Measurements from ENCODE around the gene TRIM15.

TRIM15 gene

DNA sequence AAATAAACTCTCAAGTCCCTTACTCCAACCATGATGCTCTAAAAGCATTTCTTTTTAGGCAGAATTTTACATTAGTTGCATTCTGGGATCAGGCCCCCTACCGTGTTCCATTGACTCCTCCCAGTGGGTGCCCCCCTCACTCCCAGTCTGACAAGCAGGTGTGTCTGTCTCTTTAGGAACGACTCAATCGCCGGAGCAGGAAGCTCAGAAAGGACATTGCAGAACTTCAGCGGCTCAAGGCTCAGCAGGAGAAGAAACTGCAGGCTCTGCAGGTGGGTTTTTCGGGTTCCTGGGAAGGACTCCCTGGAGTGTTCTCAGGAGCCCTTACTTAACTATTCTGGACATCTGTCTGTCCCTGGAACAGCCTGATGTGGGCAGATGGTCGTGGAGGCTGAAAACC lies 17.5 kb upstream of the TRIM15 start:
- no peak for DNase-seq (ENCODE audit: low read depth)

DNA sequence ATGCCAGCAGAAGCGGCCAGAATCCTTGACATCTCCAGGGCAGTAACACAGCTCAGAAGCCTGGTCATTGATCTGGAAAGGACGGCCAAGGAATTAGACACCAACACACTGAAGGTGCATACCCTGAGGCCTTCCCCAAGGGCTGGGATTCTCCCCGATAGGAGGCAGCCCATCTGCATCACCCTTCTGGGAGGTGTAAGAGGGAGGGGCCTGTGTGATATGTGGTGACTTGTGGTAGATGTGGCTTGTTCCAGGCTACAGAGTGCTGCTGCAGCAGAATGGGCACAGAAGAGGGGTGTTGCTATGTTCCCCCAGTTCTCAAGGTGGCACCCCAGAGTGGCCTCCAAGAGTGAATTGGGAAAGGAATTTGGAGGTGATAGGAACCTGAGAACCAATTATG lies 16.2 kb upstream of the TRIM15 start:
- no peak for DNase-seq (ENCODE audit: low read depth)

DNA sequence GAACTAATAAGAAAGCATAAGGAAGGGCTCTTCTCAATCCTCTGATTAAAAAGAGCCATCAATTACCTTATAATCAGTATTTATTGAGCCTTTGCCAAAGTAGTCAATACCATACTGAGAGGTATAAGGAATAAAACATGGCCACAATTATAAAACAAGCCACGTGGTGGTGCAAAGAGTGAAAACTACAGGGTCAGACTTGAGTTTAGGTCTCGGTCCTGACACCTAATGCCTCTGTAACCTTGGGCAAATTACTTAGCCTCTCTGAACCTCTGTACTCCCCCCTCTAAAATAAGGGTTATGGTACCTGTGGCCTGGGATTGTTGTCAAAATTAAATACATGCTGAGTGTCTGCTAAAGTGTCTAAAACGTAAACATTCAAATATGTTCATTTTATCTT lies 14.1 kb upstream of the TRIM15 start:
- no peak for DNase-seq (ENCODE audit: low read depth)

DNA sequence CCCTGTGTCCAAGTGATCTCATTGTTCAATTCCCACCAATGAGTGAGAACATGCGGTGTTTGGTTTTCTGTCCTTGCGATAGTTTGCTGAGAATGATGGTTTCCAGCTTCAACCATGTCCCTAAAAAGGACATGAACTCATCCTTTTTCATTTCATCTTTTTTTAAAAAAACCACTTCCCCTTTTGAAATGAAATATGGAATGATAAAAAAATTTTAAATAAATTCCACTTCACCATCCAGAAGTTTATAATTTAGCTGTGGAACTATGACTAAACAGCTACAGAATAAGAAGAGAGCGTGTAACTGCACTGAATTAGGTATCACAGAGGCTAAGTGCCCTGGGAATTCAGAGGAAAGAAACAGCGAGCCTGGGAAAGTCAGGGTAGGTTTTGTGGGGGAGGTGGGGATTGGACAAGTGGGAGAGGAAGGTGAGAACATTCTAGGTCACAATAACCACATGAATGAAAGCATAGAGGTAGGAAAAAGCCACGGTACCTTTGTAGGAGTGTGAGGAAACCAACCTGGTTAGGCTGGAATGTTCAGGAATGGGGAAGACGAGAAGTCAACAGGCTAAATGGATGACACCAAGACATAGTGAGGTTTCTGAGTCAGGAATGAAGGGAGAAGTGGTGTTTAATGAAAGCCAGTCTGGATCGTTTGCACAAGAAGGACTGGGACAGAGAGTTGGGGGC lies 13.3 kb upstream of the TRIM15 start:
- DNase-seq (ENCODE audit: low read depth), result no peak

DNA sequence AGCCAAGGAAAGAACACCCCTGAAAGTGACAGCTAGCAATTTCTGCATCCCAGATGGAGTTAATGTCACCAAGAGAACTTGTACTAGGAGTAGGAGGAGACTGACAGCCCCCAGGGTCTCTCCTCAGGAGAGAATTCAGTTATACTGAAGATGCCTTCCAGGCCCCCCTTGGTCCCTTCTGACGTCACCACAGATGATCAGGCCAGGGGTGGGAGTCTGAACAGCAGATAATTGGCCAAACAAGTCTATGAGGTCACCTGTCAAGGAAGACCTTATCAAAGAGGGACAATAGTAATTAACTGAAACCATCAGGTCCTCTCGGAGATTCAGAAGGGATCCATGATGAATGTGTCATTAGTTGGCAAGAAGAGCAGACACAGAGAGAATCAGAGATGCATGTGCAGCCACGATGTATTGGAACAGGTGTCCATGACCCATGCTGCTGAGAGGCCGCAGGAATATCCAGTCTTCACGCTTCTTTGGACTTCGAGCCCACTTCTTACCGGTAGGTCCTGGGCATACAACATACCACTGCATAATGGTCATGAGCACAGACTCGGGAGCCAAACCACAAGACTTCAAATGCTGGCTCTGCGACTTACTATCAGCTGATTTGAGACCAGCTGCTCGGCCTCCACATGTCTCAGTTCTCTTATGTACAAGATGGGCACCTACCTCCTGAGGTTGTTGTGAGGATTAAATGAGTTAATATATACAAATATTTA lies 12.5 kb upstream of the TRIM15 start:
- DNase-seq (ENCODE audit: low read depth), result no peak

DNA sequence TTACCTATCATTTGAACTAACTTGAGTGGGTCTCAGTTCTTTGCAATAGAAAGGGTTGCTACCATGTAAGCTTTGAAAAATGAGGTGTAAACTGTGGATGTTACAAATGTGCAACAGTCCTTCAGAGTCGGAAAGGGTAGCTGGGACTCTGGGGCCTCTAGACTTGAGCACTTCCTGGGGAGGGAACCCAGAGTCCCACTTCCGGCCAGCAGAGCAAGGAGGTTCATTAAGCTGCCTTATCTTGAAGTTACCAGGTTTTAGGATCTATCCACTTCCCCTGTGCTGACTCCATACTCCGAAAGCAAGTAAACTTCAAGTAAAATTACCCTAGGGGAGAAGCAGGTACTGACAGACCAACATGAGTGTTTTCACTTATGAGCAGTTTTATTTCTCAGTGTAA lies 11.8 kb upstream of the TRIM15 start:
- no peak for DNase-seq (ENCODE audit: low read depth)

DNA sequence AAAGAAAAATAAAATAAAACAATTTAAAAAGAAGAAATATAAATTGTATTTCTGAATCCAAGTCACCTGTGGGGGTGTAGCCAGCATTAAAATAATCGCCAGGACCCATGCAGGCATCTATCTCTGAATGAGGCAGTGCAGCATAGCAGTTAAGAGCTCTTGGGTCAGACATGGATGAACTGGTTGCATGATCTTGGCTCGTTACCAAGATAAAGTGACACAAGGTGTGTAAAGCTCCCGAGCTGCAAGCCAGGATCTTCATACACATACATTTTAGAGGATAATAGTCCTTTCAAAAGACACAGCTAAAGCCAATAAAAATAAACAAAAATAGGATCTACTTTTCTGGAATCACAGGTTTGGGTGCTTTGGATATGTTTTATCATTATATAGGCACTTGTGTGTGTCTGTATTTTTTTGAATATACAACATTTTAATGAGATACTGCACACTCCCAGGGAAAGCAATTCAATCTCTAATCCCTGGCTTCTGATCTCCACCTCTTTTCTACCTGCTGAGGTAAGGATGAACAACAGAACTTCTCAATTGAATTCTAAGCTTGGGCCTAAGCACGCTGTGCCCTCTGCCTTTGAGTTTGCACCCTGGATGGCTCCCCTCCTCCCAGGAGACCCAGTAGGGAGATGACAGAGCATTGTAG lies 11.2 kb upstream of the TRIM15 start:
- no peak for DNase-seq (ENCODE audit: low read depth)

DNA sequence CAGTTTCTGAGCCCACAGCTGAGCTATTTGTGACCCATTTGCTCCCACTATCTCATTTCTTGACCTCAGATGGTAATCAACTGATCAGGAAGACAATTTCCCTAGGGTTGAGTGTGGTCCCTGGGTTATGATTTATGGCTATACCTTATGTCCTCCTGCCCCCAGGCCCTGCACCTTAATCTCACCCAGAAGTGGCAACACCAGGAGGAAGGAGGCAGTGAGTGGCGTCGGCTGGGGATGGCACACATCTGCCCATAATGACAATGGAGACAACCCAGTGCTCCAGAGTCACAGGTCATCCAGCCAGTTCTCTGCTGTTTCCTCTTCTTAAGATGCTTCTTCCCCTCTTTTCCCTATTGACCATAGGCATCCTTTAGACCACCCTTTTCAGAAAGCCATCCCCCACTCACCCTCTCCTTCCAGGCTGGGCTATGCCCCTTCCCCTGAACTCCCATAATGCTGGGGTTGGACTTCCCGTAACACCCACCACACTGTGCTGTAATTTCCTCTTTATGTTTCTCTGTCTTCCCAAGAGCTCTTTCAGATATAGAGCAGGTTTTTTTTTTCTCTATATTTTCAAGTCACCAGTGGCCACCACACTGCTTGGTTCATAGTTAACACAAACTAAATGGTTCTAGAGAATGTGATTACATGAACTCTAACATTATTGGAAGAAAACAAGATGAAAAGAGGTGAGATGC lies 10.3 kb upstream of the TRIM15 start:
- no peak for DNase-seq (ENCODE audit: low read depth)

DNA sequence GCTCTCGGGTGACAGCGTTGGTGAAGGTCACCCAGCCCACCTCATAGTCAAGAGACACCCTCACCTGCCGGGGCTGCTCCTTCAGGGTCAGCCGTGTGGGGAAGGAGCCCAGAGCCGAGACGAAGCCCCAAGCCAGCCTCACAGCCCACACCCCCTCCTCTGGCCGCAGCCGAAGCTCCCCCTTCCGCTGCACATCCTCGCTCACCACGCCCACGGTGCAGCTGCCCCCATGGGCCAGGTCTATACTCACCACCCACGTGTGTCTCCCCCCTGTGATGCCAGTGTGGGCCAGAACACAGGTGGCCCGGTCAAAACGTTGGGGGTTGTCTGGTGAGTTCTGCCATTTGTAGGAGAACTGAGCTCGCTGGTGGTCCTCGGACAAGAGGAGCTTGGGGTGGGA lies 9.3 kb upstream of the TRIM15 start:
- no peak for DNase-seq (ENCODE audit: low read depth)

DNA sequence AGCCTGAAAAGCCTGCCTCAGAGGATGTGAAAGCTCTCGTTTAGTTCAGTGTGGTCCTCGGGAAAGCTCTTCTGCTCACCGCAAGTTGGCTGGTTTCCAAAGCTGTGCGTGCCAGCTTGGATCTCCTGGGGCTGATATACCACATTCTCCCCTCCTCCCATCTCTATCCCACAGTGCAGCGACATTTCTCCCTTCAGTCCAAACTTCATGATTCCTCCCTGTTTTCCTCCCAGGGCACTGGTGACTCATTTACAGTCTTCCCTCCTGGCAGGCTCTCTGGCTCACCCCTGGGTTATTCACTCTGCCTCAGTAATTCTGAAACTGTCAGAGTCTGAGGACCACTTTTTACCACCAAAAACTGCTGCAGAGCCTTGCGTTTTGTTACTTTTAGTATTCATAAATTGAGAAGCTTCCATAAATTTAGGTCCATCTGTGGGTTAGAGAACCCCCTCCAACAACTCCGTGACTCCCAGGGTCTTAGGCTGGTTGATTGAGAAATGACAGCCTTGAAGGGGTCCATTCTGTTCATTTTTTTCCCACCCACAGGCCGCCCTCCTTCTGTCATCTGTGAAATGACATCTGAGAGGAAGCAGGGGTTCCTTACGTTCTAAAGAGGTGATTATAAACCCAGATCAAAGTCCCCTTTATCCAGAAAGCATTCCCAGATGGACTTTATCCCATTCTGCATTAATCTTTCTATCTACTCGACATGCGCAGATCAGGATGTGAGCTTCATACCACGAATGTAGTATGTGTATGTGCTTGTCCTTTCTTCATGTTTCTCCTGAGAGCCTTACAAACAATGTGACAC lies 8.4 kb upstream of the TRIM15 start:
- peak; percentile 68 for DNase-seq (ENCODE audit: low read depth)

DNA sequence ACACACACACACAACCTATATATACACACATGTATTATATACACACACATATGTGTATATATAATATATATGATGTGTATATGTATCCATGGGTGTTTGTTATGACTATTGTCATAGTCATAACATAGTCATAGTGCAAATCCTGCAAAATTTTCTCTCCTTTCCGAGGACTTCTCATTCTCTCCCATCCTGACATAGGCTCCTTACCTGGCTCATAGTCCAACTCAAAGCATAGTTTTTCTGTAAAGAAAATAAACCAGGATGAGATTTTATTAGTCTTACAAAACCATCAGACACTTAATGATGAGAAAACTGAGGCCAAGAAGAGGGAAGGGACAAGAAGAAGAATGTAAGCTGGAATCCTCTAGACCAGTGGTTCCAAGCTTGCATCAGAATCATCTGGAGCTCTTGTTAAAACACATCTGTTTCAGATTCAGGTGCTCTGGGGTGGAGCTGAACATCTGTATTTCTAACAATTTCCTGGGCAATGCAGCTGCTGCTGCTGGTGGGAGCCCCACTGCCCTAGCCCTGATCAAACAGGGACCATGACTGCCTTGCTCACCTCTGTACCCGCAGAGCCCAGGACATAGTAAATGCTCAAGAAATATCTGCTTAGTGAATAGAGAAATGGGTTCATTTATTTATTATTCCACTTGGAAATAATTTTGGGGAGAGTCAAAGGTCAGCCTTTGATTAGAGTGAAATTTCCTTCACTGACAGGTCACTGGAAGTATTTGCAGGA lies 7.7 kb upstream of the TRIM15 start:
- DNase-seq (ENCODE audit: low read depth), result no peak

DNA sequence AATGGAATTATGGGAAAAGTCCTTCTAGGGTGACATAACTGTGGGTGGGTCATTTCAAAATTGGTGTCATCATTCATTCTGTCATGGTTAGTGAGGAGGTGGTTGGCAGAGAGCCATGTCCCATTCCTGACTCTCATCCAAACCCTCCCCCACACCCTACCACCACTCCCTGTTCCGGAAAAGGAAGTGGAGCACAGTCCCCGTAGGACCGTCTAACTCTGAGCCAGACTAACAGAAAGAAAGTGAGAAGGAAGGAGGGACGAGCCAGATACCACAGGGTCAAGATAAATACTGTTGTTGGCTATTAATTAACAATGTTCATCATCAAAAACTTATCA lies 7.1 kb upstream of the TRIM15 start:
- no peak for DNase-seq (ENCODE audit: low read depth)

DNA sequence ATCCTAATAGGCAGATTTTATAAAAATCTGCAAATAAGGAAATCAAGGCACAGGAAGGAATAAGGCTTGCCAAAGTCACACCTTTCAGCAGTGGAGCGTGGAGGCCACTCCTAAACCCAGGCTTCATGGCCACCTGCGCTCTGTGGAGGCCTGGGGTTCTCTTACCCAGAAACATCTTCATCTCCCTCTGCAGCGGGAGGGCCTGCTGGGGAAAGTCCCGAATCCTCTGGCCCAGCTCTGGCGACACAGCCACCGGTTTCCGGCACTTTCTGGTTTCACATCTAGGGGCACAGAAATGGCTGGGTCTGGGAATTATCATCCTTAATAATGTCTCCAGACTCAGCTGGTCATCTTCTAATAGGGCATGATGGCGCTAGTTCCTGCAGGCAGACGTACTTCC lies 6.6 kb upstream of the TRIM15 start:
- no peak for DNase-seq (ENCODE audit: low read depth)

DNA sequence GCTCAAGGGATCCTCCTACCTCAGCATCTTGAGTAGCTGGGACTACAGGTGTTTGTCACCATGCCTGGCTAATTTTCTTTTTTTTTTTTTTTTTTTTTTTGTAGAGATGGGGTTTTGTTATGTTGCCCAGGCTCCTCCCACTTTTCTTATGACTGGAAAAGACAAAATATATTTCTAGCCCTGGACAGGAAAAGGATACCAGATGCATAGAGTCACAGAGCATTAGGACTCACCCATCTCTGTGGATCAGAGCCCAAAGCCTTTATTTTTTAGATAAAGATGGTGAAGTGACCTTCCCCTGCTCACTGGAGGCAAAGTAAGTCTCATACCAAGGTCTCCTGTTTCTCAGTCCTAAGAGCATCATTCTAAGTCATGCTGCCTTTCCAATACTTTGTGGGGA lies 5.8 kb upstream of the TRIM15 start:
- no peak for DNase-seq (ENCODE audit: low read depth)

DNA sequence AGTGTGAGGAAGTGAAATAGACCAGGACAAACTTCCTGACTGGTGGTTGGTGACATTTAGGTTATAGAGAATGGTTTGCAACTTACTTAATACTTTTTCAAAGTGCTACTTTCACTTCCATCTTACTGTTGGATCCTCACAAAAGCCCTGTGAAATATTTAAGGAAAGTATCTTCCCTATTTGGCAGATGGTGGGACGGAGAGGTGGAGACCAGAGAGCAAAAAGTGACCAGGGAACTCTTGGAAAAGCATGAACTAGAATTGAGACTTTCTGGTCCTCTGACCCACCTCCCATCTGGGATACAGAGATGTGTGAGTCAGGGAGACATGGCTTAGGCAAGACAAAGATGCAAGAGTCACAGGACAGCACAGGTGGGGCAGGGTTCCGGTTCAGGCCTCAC lies 5.3 kb upstream of the TRIM15 start:
- DNase-seq (ENCODE audit: low read depth), result no peak

DNA sequence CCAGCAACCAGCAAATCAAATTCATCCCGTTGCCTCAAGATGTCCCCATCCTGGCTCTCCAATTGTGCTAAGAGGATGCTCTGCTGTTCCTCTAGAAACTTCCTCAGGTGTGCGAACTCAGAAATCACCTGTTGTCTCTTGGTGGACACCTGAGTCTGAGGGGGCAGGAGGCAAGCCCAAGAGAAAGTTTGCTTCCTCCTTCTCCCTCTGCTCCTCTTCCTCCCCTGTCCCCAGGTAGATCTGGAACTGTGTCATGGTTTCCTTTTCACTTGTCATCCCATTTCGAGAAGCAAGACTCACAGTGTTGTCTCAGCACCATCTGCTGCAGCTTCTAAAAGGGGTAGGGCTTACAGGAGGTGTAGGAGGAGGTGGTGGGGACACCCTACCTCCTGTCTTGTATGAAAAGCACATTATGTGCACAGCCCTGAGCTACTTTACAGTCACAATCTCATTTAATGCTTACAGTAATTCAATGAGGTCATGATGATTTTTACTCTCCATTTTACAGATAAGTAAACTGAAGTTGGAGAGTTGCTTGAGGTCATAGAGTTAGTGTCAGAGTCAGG lies 4.8 kb upstream of the TRIM15 start:
- no peak for DNase-seq (ENCODE audit: low read depth)

DNA sequence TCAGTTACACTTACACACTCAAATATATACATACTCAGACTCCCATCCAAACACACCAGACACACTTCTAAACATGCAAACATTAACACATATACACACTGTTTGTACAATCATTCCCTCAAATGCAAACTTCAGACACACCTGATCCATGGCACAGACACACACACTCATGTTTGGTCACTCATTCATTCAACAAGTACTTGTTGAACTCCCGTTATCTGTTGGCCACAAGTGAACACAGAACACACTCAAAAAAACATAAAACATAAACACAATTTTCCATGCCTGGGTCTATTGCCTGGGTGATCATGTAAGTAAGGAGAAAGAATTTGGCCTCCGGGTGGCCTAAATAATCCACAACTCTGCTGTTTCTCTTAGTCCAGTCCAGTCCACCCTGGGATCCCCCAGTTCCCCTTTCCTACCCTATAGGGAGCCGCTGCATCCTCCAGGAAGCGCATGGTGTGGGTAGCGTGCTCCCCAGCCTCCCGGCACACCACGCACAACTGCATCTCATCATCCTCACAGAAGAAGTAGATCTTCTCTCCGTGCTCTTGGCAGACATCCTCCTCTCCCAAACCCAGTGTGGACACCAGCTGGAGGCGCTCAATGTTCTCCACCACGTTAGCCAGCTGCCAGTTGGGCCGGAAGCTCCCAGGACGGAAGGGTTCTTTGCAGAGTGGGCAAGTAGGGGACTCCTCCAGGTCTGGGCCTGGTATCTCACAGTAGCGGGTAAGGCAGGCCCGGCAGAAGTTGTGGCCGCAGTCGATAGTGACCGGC lies 3.1 kb upstream of the TRIM15 start:
- no peak for DNase-seq (ENCODE audit: low read depth)

DNA sequence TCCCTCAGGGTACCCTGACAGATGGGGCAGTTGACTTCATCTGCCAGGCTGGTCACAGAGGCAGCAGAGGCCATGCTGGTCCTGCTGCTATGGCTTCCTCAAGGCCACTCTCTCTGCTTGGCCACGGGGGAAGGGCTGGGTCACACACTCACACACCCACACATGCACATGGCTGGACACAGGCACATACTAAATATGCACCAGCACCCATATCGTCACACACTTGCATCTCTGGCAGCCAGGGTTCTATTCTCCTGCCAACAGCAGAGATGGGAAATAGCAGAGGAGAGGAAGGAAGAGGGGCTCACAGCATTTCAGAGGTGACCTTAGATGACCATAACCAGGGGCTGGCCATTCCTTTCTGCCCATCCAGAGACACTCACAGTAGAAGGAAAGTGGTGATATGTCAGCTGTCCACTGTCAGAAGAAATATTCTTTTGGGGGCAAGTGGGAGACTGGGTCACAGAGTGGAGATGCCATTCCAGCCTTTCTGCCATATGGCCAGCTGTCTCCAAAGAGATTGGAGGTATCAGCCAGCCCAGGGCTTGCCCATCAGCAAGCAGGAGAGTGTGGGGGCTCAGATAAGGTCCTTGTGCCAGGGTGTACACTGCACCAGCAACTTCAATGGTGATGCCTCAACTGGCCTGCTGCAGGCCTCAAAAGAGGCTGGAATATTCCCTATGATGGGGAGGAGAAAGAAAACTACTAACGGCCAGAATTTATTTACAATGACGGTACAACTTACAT lies 2.4 kb upstream of the TRIM15 start, which contains the start of gene TRIM10:
Gene TRIM10, minus strand, starts transcription at position 427 of the 747 bp plus-strand sequence. Its CDS starts 353 bp downstream, at position 74.
- DNase-seq (ENCODE audit: low read depth), result no peak
